Ovary (tissue), 3 donors: ENCODE measurements around the gene HIPK2.

Source experiments
- POLR2A ChIP-seq: fragments of 450-650 bp; IDR thresholded peaks from one replicate; pipeline ENCODE4 v1.6.1; 2017; ENCODE audit warnings: antibody characterized with exemption, mild to moderate bottlenecking, moderate library complexity
- TF ChIP-seq, protein P1 (sequence below), 3 donors: fragments of 450-650 bp in 2 of 3; fragments of 200-600 bp in 1 of 3; IDR thresholded peaks; one replicate each; pipeline versions ENCODE4 v1.5.1 to v1.8.0; 2016 to 2022; ENCODE audit warnings: antibody characterized with exemption in 3 of 3, mild to moderate bottlenecking in 1 of 3
- donor health status: DM: no; HTN: no; CAD: no.

- TF ChIP-seq, protein P1, sequence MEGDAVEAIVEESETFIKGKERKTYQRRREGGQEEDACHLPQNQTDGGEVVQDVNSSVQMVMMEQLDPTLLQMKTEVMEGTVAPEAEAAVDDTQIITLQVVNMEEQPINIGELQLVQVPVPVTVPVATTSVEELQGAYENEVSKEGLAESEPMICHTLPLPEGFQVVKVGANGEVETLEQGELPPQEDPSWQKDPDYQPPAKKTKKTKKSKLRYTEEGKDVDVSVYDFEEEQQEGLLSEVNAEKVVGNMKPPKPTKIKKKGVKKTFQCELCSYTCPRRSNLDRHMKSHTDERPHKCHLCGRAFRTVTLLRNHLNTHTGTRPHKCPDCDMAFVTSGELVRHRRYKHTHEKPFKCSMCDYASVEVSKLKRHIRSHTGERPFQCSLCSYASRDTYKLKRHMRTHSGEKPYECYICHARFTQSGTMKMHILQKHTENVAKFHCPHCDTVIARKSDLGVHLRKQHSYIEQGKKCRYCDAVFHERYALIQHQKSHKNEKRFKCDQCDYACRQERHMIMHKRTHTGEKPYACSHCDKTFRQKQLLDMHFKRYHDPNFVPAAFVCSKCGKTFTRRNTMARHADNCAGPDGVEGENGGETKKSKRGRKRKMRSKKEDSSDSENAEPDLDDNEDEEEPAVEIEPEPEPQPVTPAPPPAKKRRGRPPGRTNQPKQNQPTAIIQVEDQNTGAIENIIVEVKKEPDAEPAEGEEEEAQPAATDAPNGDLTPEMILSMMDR (IDR thresholded peaks at IDR 0.05): no peak
- TF ChIP-seq POLR2A: no peak
Observed at GRCh38 chr7:139541600-139542307, 236.0 kb downstream of the HIPK2 start.
